ENCODE data around the gene MYD88.

The MYD88 gene

DNA sequence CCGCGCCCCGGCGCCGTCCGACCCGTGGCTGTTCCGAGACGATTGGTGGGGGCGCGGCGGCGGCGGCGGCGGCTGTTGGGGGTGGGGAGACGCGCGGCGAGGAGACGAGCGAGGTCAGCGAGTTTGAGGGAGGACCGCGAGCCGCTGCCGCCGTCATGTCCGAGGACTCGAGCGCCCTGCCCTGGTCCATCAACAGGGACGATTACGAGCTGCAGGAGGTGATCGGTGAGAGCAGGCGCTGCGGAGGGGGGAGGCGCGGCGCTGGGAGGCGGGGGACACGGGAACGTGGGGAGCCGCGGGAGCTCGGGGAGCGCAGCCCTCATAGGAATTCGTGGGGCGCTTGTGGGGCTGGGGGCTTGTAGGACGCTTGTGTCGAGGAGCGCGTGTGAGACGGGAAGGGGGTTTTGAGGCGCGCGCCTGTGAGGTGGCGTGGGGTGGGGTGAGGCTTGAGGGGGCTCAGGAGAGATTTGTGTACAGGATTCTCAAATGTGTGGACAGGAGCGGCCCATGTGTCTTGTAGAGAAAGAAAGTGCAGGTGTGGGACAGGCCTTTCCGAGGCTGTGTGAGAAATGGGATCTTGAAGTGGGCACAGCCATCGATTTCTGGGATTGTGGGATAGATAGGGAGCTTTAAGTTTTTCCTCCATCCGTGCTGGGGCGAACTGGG, 27.4 kb downstream of the MYD88 start:
- no peak for DNase-seq (ENCODE audit: low read depth)

DNA sequence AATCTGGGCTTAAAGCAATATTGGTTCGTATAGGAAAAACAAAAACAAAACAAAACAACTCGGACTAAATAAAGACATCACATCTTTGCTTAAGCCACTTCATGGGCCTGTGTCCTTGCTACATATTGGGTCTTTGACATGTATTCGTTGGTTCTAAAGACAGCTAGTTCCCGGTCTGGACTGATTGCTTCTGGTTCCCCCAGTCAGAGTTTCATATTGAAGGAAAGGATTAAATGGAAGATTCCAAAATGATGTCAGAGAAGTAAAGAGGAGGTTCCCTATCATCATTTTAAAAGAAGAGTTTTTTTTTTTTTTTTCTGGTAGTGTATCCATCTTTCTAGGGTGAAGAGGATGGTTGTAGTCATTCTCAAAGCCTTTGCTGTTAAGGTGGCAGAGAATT, 29.1 kb downstream of the MYD88 start:
- DNase-seq (ENCODE audit: low read depth): no peak

DNA sequence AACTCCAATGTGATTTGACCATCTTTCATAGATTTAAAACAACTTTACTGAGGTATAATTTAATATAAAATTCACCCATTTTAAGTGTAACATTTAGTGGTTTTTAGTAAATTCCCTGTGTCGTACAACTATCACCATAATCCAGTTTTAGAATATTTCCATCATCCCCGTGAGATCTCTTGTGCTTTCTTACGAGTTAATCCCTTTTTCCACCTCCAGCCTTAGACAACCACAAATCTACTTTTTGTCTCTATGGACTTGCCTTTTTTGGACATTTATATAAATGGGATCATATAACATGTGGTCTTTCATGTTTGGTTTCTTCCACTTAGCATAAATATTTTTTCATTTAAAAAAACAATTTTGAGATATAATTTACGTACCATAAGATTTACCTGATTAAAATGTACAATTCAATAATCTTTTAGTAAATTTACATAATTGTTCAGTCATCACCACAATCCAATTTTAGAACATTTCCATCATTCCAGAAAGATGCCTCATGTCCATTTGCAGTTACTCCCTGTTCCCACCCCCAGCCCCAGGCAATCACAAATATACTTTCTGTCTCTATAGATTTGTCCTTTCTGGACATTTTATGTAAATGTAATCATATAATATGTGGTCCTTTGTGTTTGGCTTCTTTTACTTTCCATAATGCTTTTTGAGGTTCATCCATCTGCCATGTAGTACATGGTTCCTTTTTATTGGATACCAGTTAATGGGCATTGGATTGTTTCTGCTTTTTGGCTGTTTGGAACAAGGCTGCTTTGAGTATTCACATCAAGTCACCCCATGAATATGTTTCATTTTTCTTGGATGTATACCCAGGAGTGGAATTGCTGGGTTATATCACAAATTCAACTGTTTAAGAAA, 29.9 kb downstream of the MYD88 start:
- DNase-seq (ENCODE audit: low read depth): no peak

GRCh38 chr3:38169027-38169317, 30.5 kb downstream of the MYD88 start:
- no peak for DNase-seq (ENCODE audit: low read depth)

- DNase-seq (ENCODE audit: low read depth): no peak
These were observed 32.3 kb downstream of the MYD88 start for GRCh38 chr3:38170722-38171121.

DNA sequence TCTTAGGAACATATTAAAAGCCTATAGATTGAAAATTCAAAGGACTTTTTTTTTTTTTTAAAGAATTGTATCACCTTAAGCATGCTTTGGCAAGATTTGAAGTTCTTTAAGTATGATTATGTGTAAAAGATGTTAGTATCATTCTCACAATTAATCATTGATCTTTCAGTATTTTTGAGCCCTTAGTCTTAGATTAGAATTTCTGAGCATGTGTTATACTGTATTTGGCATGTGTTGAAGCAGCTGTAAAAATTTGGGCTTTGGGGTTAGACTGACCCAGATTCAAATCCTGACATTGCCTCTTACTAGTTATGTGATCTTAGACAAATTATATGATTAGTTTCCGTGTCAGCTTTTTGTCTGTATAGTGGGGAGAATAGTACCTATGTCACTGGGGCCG, 33.2 kb downstream of the MYD88 start:
- DNase-seq (ENCODE audit: low read depth): no peak

DNA sequence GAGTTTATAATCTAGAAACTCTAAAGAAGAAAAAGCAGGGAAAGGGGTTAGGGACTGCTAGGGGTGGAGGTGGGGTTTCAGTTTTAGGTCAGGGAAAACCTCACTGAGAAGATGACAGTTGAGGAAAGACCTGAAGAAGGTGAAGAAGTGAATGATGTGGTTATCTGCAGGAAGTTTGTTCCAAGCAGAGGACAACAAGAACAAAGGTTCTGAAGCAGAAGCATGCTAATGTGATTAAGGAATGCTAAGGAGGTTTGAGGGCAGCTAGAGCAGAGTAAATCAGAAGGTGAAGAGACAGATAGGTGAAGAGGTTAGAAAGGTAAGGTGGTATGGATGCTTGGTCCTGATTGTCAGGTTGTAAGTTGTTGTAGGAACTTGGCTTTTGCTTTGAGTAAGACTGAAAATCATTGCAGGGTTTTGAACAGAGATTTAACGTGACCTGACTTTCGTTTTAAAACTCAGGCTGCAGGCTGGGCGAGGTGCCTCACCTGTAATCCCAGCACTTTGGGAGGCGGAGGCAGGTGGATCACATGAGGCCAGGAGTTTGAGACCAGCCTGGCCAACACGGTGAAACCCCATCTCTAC, 35.5 kb downstream of the MYD88 start:
- no peak for DNase-seq (ENCODE audit: low read depth)

DNA sequence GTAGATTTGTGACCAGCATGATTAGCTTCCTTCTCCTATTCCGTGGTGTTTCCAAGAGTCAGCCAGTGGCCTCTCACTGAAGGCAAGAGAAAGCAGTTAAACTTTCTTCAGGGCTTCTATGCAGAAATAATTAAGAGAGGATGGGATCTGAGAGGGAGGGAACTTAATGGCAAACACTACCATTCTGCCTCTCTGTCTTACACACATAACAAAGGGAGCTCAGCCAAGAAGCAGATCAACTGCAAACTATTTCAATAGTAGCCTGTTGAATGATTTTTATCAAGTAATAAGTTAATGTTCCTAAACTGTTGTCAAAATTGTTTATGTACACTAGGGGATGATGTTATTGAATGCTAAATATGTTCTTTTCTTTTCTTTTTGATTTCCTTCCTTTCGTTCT, 38.7 kb downstream of the MYD88 start:
- no peak for DNase-seq (ENCODE audit: low read depth)

GRCh38 chr3:38186781-38187180, 48.3 kb downstream of the MYD88 start:
- DNase-seq (ENCODE audit: low read depth): no peak

DNA sequence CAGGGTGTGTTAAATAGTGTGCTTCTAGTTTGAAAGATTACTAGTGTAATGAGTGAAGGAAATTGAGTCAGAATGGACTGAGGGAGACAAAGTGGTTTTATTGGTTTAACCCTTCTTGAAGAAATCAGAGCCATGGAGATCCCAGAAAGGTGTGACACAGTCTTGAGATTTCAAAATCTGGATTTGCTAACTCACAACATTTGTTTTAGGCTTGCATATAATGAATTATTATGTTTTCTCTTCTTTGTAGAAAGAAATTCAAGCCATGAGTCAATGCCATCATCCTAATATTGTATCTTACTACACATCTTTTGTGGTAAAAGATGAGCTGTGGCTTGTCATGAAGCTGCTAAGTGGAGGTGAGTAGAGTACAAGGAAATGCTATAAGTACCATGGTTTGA, 52.0 kb downstream of the MYD88 start:
- DNase-seq (ENCODE audit: low read depth): no peak

Data from stimulated activated CD8-positive, alpha-beta memory T cell treated with anti-CD3 and anti-CD28 coated beads, Interleukin-4, amount 100 ng/mL, for 24 hours (primary cell).